Lower leg skin (tissue), 3 donors: ENCODE data around the gene RAPGEF4.

Experiments used
- CTCF ChIP-seq, 3 donors: fragments of 450-650 bp; IDR thresholded peaks; one replicate each; pipeline ENCODE4 v1.5.1; 2016; ENCODE audit warnings: antibody characterized with exemption in 3 of 3, mild to moderate bottlenecking in 3 of 3, moderate library complexity in 2 of 3
- POLR2A ChIP-seq, 2 donors: fragments of 450-650 bp; IDR thresholded peaks; one replicate each; pipeline ENCODE4 v1.6.1; 2016 to 2017; ENCODE audit warnings: antibody characterized with exemption in 2 of 2, mild to moderate bottlenecking in 1 of 2, moderate library complexity in 1 of 2

GRCh38 chr2:172928756-172929155 lies 193.1 kb downstream of the RAPGEF4 start:
- TF ChIP-seq CTCF (IDR thresholded peaks at IDR 0.05) = no peak
- no peak for TF ChIP-seq POLR2A (IDR thresholded peaks at IDR 0.05)
